Endodermal cell (in vitro differentiated cells): ENCODE data around the gene GNAI2. TPM values are rescaled to one million over a fixed set of nuclear protein-coding genes. Genes with fewer than 3 reads are reported as not detected.
A peak's percentile ranks its signal among the peaks of the same experiment; 100 is the strongest.

Experiments used
- DNase-seq: peaks from one replicate; pipeline ENCODE4 v3.0.0-alpha.2; 2017
- H3K27ac ChIP-seq: 2 replicates; pipeline ENCODE4 v1.5.1; 2013; ENCODE audit warnings: mild to moderate bottlenecking, low read depth, low read length, moderate library complexity
- H3K27me3 ChIP-seq: 2 replicates; pipeline ENCODE4 v1.6.1; 2013; ENCODE audit warnings: mild to moderate bottlenecking, low read length, moderate library complexity; ENCODE audit not compliant: insufficient read depth, control insufficient read depth, poor library complexity, severe bottlenecking
- H3K36me3 ChIP-seq: 2 replicates; pipeline ENCODE4 v1.7.0; 2013; ENCODE audit warnings: mild to moderate bottlenecking, low read length, moderate library complexity; ENCODE audit not compliant: control insufficient read depth, insufficient read depth
- H3K4me1 ChIP-seq: one replicate; pipeline ENCODE4 v1.7.0; 2013; ENCODE audit warnings: low read length; ENCODE audit not compliant: control insufficient read depth, insufficient read depth
- H3K4me3 ChIP-seq: 2 replicates; pipeline ENCODE4 v1.5.1; 2013; ENCODE audit warnings: mild to moderate bottlenecking, low read length, moderate library complexity
- H3K9ac ChIP-seq: 2 replicates; pipeline ENCODE4 v1.6.1; 2013; ENCODE audit warnings: mild to moderate bottlenecking, low read length, moderate library complexity; ENCODE audit not compliant: poor library complexity, severe bottlenecking; ENCODE audit errors: extremely low read depth
- H3K9me3 ChIP-seq: 2 replicates; pipeline ENCODE4 v1.6.1; 2013; ENCODE audit warnings: mild to moderate bottlenecking, low read length, moderate library complexity; ENCODE audit not compliant: control insufficient read depth
- H3K27ac Mint-ChIP-seq: 2 replicates; pipeline ENCODE4 v1.8.0; 2020; ENCODE audit warnings: mixed read lengths
- H3K27me3 Mint-ChIP-seq: 2 replicates; pipeline ENCODE4 v1.8.0; 2021; ENCODE audit warnings: mild to moderate bottlenecking, mixed read lengths; ENCODE audit not compliant: insufficient read depth
- H3K36me3 Mint-ChIP-seq: 2 replicates; pipeline ENCODE4 v1.8.0; 2020; ENCODE audit warnings: low read depth, mixed read lengths
- H3K4me1 Mint-ChIP-seq: 2 replicates; pipeline ENCODE4 v1.8.0; 2020; ENCODE audit warnings: mixed read lengths
- H3K4me3 Mint-ChIP-seq: 2 replicates; pipeline ENCODE4 v1.8.0; 2020; ENCODE audit warnings: mild to moderate bottlenecking, moderate library complexity, mixed read lengths
- H3K9me3 Mint-ChIP-seq: 2 replicates; pipeline ENCODE4 v1.8.0; 2020; ENCODE audit warnings: mild to moderate bottlenecking, mixed read lengths
- WGBS, 2 experiments: methylation state at CpG; one replicate each; pipeline versions ENCODE4 v1.1.5 to v1.1.7; 2013; ENCODE audit warnings: missing lambda C conversion rate in 2 of 2, mixed read lengths in 1 of 2; ENCODE audit not compliant: insufficient coverage in 1 of 2, insufficient read length in 1 of 2; 5-methylcytosine and 5-hydroxymethylcytosine counted together
- total RNA-seq, 2 donors: library from RNA; stranded (reverse); fragmentation: NEBNext Ultra II Directional in 1 of 2; extraction: Animal tissue kit (Norgen Biotek cat#: 25700) in 1 of 2; gene quantifications; 2 replicates in 1 of 2; 3 replicates in 1 of 2; pipeline ENCODE4 v1.2.1, GENCODE V29; 2021
- TF ChIP-seq, protein P1 (sequence below): fragments of 200-600 bp; sonication (generic); conservative IDR thresholded peaks from 2 replicates; pipeline ENCODE4 v1.5.0; 2021; ENCODE audit warnings: antibody characterized with exemption, mild to moderate bottlenecking

GNAI2 gene
- total RNA-seq, 2 donors from 2014 or later: 243 to 278 TPM

DNA sequence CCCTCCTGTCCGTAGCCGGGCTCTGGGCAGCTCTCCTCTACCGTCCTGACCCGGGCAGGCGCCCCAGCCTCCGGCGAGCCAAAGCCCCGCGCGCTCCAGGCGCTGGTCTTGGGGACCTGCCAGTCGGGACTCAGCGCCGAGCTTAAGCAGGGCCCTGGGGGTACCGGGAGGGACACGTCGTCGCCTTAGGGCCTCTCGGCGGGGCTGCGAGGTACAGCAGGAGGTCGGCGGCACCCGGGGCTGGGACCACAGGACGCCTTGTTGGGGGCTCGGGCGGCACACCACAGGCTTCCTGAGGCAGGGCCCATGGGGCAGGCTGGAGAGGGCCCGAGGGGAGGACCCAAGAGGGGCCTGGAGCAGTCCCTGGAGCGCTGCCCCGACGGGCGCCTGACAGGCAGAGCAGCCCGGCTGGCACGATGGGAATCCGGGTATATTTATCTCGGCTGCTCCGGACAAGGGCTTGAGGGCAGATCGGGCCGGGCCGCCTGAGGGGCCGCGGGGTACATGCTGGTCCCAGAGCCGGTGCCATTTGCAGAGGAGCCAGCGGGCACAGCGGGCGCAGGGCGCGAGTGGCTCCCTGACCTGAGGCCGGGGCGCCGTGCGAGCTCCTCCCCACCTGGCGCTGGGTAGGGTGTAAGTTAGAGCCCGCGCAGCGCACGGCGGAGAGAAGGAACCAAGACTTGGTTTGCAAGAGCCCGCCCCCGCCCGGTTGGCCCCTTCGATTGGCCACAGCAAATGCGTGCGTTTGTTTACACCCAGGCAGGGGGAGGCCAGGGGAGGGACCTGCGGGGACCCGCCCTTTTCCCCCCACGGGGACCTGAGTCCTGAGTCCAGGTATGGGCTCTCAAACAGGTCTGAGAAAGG, 30.4 kb upstream of the GNAI2 start:
- Histone ChIP-seq H3K27me3 (peaks cover 41% of the 10 kb centered on the region), H3K4me1 (peaks cover 3% of the 10 kb centered on the region), H3K36me3 (no peaks in the 10 kb centered on the region), H3K27ac (no peak overlapping the region), H3K9me3 (no peaks in the 10 kb centered on the region), H3K4me3 (peak overlapping the region; percentile 74), H3K9ac (no peak overlapping the region)
- Mint-ChIP-seq H3K9me3 (no peaks in the 10 kb centered on the region), H3K27me3 (peaks cover 60% of the 10 kb centered on the region), H3K4me3 (peak overlapping the region; percentile 47), H3K27ac (no peak overlapping the region), H3K36me3 (no peaks in the 10 kb centered on the region), H3K4me1 (peaks cover 9% of the 10 kb centered on the region)
- WGBS, 2 experiments: 2 to 3% methylated on average over 34 to 67 of the region's 67 CpGs
- peak; percentile 91 for DNase-seq
- TF ChIP-seq, protein P1, sequence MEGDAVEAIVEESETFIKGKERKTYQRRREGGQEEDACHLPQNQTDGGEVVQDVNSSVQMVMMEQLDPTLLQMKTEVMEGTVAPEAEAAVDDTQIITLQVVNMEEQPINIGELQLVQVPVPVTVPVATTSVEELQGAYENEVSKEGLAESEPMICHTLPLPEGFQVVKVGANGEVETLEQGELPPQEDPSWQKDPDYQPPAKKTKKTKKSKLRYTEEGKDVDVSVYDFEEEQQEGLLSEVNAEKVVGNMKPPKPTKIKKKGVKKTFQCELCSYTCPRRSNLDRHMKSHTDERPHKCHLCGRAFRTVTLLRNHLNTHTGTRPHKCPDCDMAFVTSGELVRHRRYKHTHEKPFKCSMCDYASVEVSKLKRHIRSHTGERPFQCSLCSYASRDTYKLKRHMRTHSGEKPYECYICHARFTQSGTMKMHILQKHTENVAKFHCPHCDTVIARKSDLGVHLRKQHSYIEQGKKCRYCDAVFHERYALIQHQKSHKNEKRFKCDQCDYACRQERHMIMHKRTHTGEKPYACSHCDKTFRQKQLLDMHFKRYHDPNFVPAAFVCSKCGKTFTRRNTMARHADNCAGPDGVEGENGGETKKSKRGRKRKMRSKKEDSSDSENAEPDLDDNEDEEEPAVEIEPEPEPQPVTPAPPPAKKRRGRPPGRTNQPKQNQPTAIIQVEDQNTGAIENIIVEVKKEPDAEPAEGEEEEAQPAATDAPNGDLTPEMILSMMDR: no peak

DNA sequence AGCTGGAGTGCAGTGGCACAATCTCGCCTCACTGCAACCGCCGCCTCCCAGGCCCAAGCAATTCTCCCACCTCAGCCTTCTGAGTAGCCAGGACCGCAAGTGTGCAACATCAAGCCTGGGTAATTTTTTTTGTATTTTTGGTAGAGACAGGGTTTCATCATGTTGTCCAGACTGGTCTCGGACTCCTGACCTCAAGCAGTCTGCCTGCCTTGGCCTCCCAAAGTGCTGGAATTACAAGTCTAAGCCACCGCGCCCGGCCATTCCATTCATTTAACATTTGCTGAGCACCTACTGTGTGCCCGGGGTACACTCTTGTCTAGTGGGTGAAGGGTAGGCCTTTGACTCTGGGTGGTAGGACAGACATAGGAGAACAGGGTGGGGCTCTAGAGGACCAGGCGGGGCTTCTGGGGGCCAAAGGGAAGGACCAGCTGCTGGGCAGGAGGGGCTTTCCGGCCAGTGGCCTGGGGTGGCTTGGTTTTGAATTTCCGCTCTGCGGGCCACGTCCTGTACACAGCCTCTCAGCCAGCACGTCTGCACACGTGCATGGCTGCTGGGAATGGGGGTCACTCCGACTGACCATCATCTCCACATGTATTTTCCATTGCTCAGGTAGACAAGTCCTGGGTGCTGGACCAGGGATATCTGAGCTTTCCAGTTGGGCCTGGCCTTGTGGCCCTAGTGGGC, 28.5 kb upstream of the GNAI2 start:
- no peak overlapping the region for H3K4me3 ChIP-seq
- H3K4me1 Mint-ChIP-seq: peaks cover 7% of the 10 kb centered on the region
- peaks cover 3% of the 10 kb centered on the region for H3K4me1 ChIP-seq
- no peaks in the 10 kb centered on the region for H3K9me3 ChIP-seq
- no peak overlapping the region for H3K4me3 Mint-ChIP-seq
- no peak overlapping the region for H3K9ac ChIP-seq
- no peak for DNase-seq
- 90 to 92% methylated on average over 12 to 17 of the region's 17 CpGs for WGBS, 2 experiments
- H3K27me3 ChIP-seq: peaks cover 38% of the 10 kb centered on the region
- H3K27ac Mint-ChIP-seq: no peak overlapping the region
- peaks cover 50% of the 10 kb centered on the region for H3K27me3 Mint-ChIP-seq
- no peaks in the 10 kb centered on the region for H3K36me3 ChIP-seq
- H3K27ac ChIP-seq: no peak overlapping the region
- TF ChIP-seq, protein P1: no peak
- no peaks in the 10 kb centered on the region for H3K9me3 Mint-ChIP-seq
- H3K36me3 Mint-ChIP-seq: no peaks in the 10 kb centered on the region

DNA sequence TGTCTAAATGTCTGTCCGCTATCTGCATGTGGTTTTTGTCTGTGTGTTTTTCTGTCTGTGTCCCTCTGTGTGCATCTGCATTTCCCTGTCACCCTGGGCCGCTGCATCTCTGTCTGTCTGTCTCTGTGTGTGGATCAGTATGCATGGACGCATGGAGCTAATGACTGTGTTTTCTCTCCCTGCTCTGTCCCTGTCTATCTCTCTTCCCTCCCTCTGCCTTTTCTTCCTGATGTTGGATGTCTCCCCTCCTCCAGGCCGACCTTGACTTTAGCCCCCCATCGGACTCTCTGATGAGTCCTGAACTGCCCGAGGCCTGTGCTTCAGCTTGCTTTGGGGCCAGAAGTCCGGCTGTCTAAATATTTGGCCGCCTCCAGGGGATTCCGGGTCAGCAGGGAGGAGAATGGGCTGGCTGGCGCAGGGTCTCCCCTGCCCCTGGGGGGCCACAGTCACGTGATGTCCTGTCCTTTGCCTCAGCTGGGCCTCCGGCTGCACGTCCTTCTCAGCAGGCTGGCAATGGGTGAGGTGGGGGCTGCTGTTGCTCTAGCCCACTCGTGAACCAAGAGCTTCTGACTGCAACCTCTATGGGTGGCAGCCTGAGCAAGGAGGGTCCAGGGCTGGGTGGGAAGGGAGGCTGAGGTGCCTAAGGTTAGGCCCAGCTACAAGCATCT, 27.2 kb upstream of the GNAI2 start:
- no peak overlapping the region for H3K4me3 Mint-ChIP-seq
- Histone ChIP-seq H3K4me1 (no peaks in the 10 kb centered on the region), H3K4me3 (no peak overlapping the region), H3K27me3 (peaks cover 33% of the 10 kb centered on the region), H3K27ac (no peak overlapping the region), H3K9ac (no peak overlapping the region), H3K36me3 (no peaks in the 10 kb centered on the region), H3K9me3 (no peaks in the 10 kb centered on the region)
- H3K4me1 Mint-ChIP-seq: no peaks in the 10 kb centered on the region
- H3K9me3 Mint-ChIP-seq: no peaks in the 10 kb centered on the region
- H3K27me3 Mint-ChIP-seq: peaks cover 38% of the 10 kb centered on the region
- no peak for DNase-seq
- H3K36me3 Mint-ChIP-seq: no peaks in the 10 kb centered on the region
- WGBS, 2 experiments: 81 to 87% methylated on average over 9 to 14 of the region's 14 CpGs
- TF ChIP-seq, protein P1: no peak
- no peak overlapping the region for H3K27ac Mint-ChIP-seq
